ENCODE results near the gene HOXB9.

- TF ChIP-seq CTCF (conservative IDR thresholded peaks at IDR 0.05; ENCODE audit: low read depth in 2 of 2) (no peak), CREB1 (CRISPR knock-in tag; IDR thresholded peaks at IDR 0.05; ENCODE audit: low read depth) (no peak), POLR2AphosphoS5 (IDR thresholded peaks at IDR 0.05; ENCODE audit: low read depth) (no peak), EZH2 (IDR thresholded peaks at IDR 0.05; ENCODE audit: low read depth, unreplicated experiment) (peak; percentile 91), NANOG (IDR thresholded peaks at IDR 0.05; ENCODE audit: borderline replicate concordance) (no peak), REST (IDR thresholded peaks at IDR 0.05; ENCODE audit: unreplicated experiment) (no peak), ZNF331 (CRISPR knock-in tag; IDR thresholded peaks at IDR 0.05; ENCODE audit: low read depth) (no peak), EZH2phosphoT487 (IDR thresholded peaks at IDR 0.05; ENCODE audit: unreplicated experiment) (peak; percentile 81), JUNB (IDR thresholded peaks at IDR 0.05; ENCODE audit: unreplicated experiment) (no peak), ZNF462 (CRISPR knock-in tag; IDR thresholded peaks at IDR 0.05) (no peak), ZNF114 (CRISPR knock-in tag; IDR thresholded peaks at IDR 0.05) (no peak), STAT1 (IDR thresholded peaks at IDR 0.05; ENCODE audit: unreplicated experiment) (no peak), ETS1 (IDR thresholded peaks at IDR 0.05) (no peak)
These were observed 4.5 kb downstream of the HOXB9 start for GRCh38 chr17:48621410-48622392.
